OCI-LY7 (cell line): ENCODE data around the gene COPS8. TPM values are rescaled to one million over a fixed set of nuclear protein-coding genes. Genes with fewer than 3 reads are reported as not detected.

Experiments used
- BruUV-seq: library from RNA; stranded (reverse); fragments of 400-500 nt; replicated peaks from 2 replicates; lab custom pipeline; 2021; lab: Mats Ljungman, UMichigan
- CTCF ChIA-PET: fragments of 300-600 bp; sonication (Branson Sonifier 250); formaldehyde crosslinking; loops from one replicate; lab custom pipeline; 2022; ENCODE audit warnings: antibody characterized with exemption; ENCODE audit not compliant: unreplicated experiment; lab: Charles Lee
- POLR2A ChIA-PET: fragments of 300-600 bp; sonication (Branson Sonifier 250); formaldehyde crosslinking; loops from one replicate; lab custom pipeline; 2022; ENCODE audit warnings: antibody characterized with exemption; lab: Charles Lee
- DNase-seq: peaks from one replicate; pipeline ENCODE4 v3.0.0-alpha.2; 2015; ENCODE audit warnings: low spot score
- H2AFZ ChIP-seq: fragments of 200-600 bp; sonication (generic), shearing (Covaris generic); 2 replicates; pipeline ENCODE4 v1.6.1; 2014; ENCODE audit warnings: mild to moderate bottlenecking, antibody characterized with exemption, low read length, moderate library complexity
- H3K27ac ChIP-seq: fragments of 200-600 bp; sonication (generic); 2 replicates; pipeline ENCODE4 v1.5.1; 2014; ENCODE audit warnings: mixed run types, low read depth, mild to moderate bottlenecking, moderate library complexity, low read length, inconsistent platforms; ENCODE audit not compliant: poor library complexity, severe bottlenecking
- H3K36me3 ChIP-seq: fragments of 200-600 bp; sonication (generic); 2 replicates; pipeline ENCODE4 v1.6.1; 2014; ENCODE audit warnings: mild to moderate bottlenecking, antibody characterized with exemption, low read length, moderate library complexity, mixed read lengths; ENCODE audit not compliant: insufficient read depth
- H3K4me1 ChIP-seq: fragments of 200-600 bp; sonication (generic); 2 replicates; pipeline ENCODE4 v1.5.1; 2014; ENCODE audit warnings: mild to moderate bottlenecking, low read length; ENCODE audit not compliant: insufficient read depth, poor library complexity, severe bottlenecking
- H3K4me2 ChIP-seq: fragments of 200-600 bp; sonication (generic); 2 replicates; pipeline ENCODE4 v1.6.1; 2014; ENCODE audit warnings: mild to moderate bottlenecking, low read length
- H3K4me3 ChIP-seq: fragments of 200-600 bp; sonication (generic); 2 replicates; pipeline ENCODE4 v1.5.1; 2014; ENCODE audit warnings: mild to moderate bottlenecking, low read depth, low read length; ENCODE audit not compliant: poor library complexity, severe bottlenecking
- H3K79me2 ChIP-seq: fragments of 200-600 bp; sonication (generic); 2 replicates; pipeline ENCODE4 v1.6.1; 2016; ENCODE audit warnings: low read depth, mild to moderate bottlenecking, low read length, moderate library complexity, mixed read lengths; ENCODE audit not compliant: insufficient read depth
- H3K9me2 ChIP-seq: fragments of 200-600 bp; sonication (generic); 2 replicates; pipeline ENCODE4 v1.6.1; 2016; ENCODE audit warnings: mild to moderate bottlenecking, low read length, mixed read lengths; ENCODE audit not compliant: insufficient read depth
- H3K9me3 ChIP-seq: fragments of 200-600 bp; sonication (generic); 2 replicates; pipeline ENCODE4 v1.6.1; 2014; ENCODE audit warnings: mild to moderate bottlenecking, mixed run types, low read length, mixed read lengths
- H4K20me1 ChIP-seq: fragments of 200-600 bp; sonication (generic); 2 replicates; pipeline ENCODE4 v1.6.1; 2014; ENCODE audit warnings: mild to moderate bottlenecking, antibody characterized with exemption, low read length, moderate library complexity, mixed read lengths; ENCODE audit not compliant: insufficient read depth
- CTCF ChIP-seq: fragments of 200-600 bp; sonication (generic); conservative IDR thresholded peaks from 2 replicates; pipeline ENCODE4 v1.5.1; 2014; ENCODE audit warnings: mild to moderate bottlenecking, antibody characterized with exemption, low read length, moderate library complexity, mixed read lengths
- EZH2phosphoT487 ChIP-seq: fragments of 200-600 bp; sonication (generic); IDR thresholded peaks from 2 replicates; pipeline ENCODE4 v1.6.1; 2018; ENCODE audit warnings: low read depth, borderline replicate concordance, mild to moderate bottlenecking, mixed run types, antibody characterized with exemption, low read length, moderate library complexity, mixed read lengths
- intact Hi-C: fragments of 100-400 bp; cut with micrococcal nuclease; formaldehyde crosslinking; loops from one replicate; pipeline ENCODE4 v1.10.0; 2022; ENCODE audit not compliant: unreplicated experiment
- total RNA-seq, 2 experiments: library from RNA; depleted of rRNA in 1 of 2; stranded (reverse); fragments of >200 nt in 1 of 2; shearing (Covaris generic) in 1 of 2; gene quantifications; 2 replicates each; pipeline ENCODE4 v1.2.3, GENCODE V29; 2014 to 2022

The COPS8 gene
- total RNA-seq, 2 experiments from 2014 or later, result 58.8 to 117 TPM

DNA sequence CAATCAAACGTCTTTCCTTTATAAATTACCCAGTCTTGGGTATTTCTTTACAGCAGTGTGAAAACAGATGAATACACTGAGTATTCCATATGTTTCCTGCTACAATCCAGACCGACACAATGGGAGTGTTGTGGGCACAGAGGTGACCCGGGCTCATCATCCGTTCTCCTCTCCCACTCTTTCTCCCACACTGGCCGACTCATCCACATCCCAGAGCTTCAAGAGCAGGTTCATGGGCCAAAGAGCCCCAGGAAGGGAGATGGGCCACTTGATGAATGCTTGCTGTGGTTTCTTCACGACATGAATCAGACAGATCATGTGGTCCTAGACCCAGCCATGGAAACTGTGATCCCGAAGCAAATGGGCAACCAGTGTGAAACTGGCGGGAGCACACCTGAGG lies 4.1 kb upstream of the COPS8 start:
- H3K27ac ChIP-seq, result no peak overlapping the region
- intact Hi-C loops, result no loop called here

GRCh38 chr2:237083026-237083425 lies 2.7 kb upstream of the COPS8 start:
- intact Hi-C loops, result no loop called here
- H4K20me1 ChIP-seq, result peaks cover 7% of the 10 kb centered on the region; the same call in 1 of the 2 replicates
- H3K79me2 ChIP-seq, result peaks cover 29% of the 10 kb centered on the region
- H3K9me2 ChIP-seq, result no peaks in the 10 kb centered on the region
- H3K4me2 ChIP-seq, result peak overlapping the region; percentile 23; the same call in 1 of the 2 replicates
- POLR2A ChIA-PET, result no interaction called here
- H3K4me1 ChIP-seq, result peaks cover 13% of the 10 kb centered on the region
- CTCF ChIA-PET, result interaction anchor here (1.5 kb wide), 1 partner anchor 8 kb away, joined by 3 read pairs; no protein-coding TSS in a partner anchor
- H2AFZ ChIP-seq, result no peak overlapping the region
- H3K9me3 ChIP-seq, result no peaks in the 10 kb centered on the region
- H3K36me3 ChIP-seq, result peaks cover under 1% of the 10 kb centered on the region; the same call in 1 of the 2 replicates
- no peak overlapping the region for H3K27ac ChIP-seq
- DNase-seq, result no peak
- TF ChIP-seq CTCF (no peak), EZH2phosphoT487 (no peak)
- H3K4me3 ChIP-seq, result no peak overlapping the region
- BruUV-seq, result no TSS peak

More for the DNA sequence above, 4.1 kb upstream of the COPS8 start:
- ChIA-PET CTCF (no interaction called here), POLR2A (no interaction called here)
- no TSS peak for BruUV-seq
- no peak overlapping the region for H2AFZ ChIP-seq
- peaks cover 1% of the 10 kb centered on the region for H3K4me1 ChIP-seq
- no peaks in the 10 kb centered on the region for H3K36me3 ChIP-seq
- H3K4me3 ChIP-seq, result no peak overlapping the region
- H4K20me1 ChIP-seq, result peaks cover 6% of the 10 kb centered on the region; the same call in 1 of the 2 replicates
- H3K9me2 ChIP-seq, result no peaks in the 10 kb centered on the region
- H3K4me2 ChIP-seq, result no peak overlapping the region
- no peak for TF ChIP-seq CTCF
- no peak for TF ChIP-seq EZH2phosphoT487
- H3K79me2 ChIP-seq, result peaks cover 15% of the 10 kb centered on the region
- no peak for DNase-seq
- no peaks in the 10 kb centered on the region for H3K9me3 ChIP-seq

DNA sequence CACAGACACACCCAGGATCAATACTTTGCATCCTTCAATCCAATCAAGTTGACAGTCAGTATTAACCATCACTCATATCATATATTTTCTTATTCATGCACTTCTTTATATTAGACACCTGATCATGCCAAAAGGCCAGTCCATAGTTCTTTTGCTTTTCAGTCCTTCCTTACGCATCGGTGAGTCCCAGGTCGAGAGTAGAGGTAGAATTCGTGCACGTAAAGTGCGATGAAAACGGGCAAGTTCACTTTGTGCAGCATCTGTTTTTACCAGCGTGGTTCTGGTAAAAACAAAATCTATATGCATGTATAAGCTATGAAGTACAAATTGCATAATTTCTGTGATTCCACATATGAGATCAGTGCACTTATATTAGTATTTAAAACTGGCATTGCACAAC lies 1.2 kb upstream of the COPS8 start:
- ChIA-PET CTCF (interaction anchor here (1.5 kb wide), 1 partner anchor 9 kb away, joined by 3 read pairs; no protein-coding TSS in a partner anchor), POLR2A (interaction anchor here (1.0 to 2.5 kb wide), 7 partner anchors 9 to 1343 kb away, joined by 3 to 14 read pairs (median 5); no protein-coding TSS in a partner anchor)
- intact Hi-C loops, result no loop called here
- H3K4me1 ChIP-seq, result peaks cover 13% of the 10 kb centered on the region
- H3K36me3 ChIP-seq, result peaks cover 15% of the 10 kb centered on the region; the same call in 1 of the 2 replicates
- no TSS peak for BruUV-seq
- H3K9me2 ChIP-seq, result no peaks in the 10 kb centered on the region
- H4K20me1 ChIP-seq, result peaks cover 7% of the 10 kb centered on the region; the same call in 1 of the 2 replicates
- peak overlapping the region; percentile 98 for H3K4me3 ChIP-seq
- DNase-seq, result no peak
- peak overlapping the region; percentile 90; the same call in 1 of the 2 replicates for H2AFZ ChIP-seq
- peaks cover 43% of the 10 kb centered on the region for H3K79me2 ChIP-seq
- TF ChIP-seq EZH2phosphoT487, result no peak
- TF ChIP-seq CTCF, result no peak
- no peak overlapping the region for H3K27ac ChIP-seq
- no peaks in the 10 kb centered on the region for H3K9me3 ChIP-seq
- peak overlapping the region; percentile 70 for H3K4me2 ChIP-seq
